Naive thymus-derived CD4-positive, alpha-beta T cell (primary cell): Measurements from ENCODE around the gene TTC6. TPM values are rescaled to one million over a fixed set of nuclear protein-coding genes. Genes with fewer than 3 reads are reported as not detected.
A peak's percentile ranks its signal among the peaks of the same experiment; 100 is the strongest.

Experiments used
- ATAC-seq: fragments of 150-1000 bp; cut with Tn5 transposase; 2 replicates; pipeline ENCODE4 v1.10.0; 2021; ENCODE audit warnings: mild to moderate bottlenecking, moderate library complexity
- CTCF ChIA-PET: fragments of 350-600 bp; sonication (Branson Sonifier 250); formaldehyde crosslinking; loops from one replicate; lab custom pipeline; 2021; ENCODE audit warnings: antibody characterized with exemption; lab: Charles Lee
- POLR2A ChIA-PET: fragments of 350-600 bp; sonication (Branson Sonifier 250); formaldehyde crosslinking; loops from one replicate; lab custom pipeline; 2021; ENCODE audit warnings: antibody characterized with exemption, inconsistent platforms; lab: Charles Lee
- DNase-seq, 9 donors: peaks; one replicate each; pipeline versions ENCODE4 v3.0.0 to v3.0.0-alpha.2; 2020 to 2022; ENCODE audit warnings: mixed read lengths in 1 of 9
- H3K27ac ChIP-seq: one replicate; pipeline ENCODE4 v1.7.0; 2013; ENCODE audit warnings: mild to moderate bottlenecking, low read depth, low read length, moderate library complexity
- H3K27me3 ChIP-seq, 2 donors: one replicate each; pipeline ENCODE4 v1.7.0; 2013; ENCODE audit warnings: low read length in 2 of 2, mild to moderate bottlenecking in 2 of 2, moderate library complexity in 2 of 2; ENCODE audit not compliant: control insufficient read depth in 2 of 2, insufficient read depth in 2 of 2
- H3K36me3 ChIP-seq, 3 experiments: 1 replicate in 2 of 3; 2 replicates in 1 of 3; pipeline ENCODE4 v1.7.0; 2013; ENCODE audit warnings: low read length in 3 of 3, mild to moderate bottlenecking in 3 of 3, moderate library complexity in 1 of 3; ENCODE audit not compliant: insufficient read depth in 3 of 3, control insufficient read depth in 2 of 3
- H3K4me1 ChIP-seq, 2 donors: one replicate each; pipeline ENCODE4 v1.7.0; 2013; ENCODE audit warnings: low read length in 2 of 2, mild to moderate bottlenecking in 2 of 2, moderate library complexity in 1 of 2; ENCODE audit not compliant: control insufficient read depth in 2 of 2, insufficient read depth in 2 of 2
- H3K4me3 ChIP-seq: 2 replicates; pipeline ENCODE4 v1.7.0; 2013; ENCODE audit warnings: mild to moderate bottlenecking, low read length
- H3K9me3 ChIP-seq, 3 experiments: 1 replicate in 2 of 3; 2 replicates in 1 of 3; pipeline ENCODE4 v1.7.0; 2013; ENCODE audit warnings: low read length in 3 of 3; ENCODE audit not compliant: control insufficient read depth in 2 of 3
- H3K27ac Mint-ChIP-seq, 9 donors: one replicate each; pipeline ENCODE4 v1.8.0; 2020 to 2022; ENCODE audit warnings: mixed read lengths in 9 of 9, mild to moderate bottlenecking in 8 of 9, moderate library complexity in 5 of 9, inconsistent platforms in 2 of 9
- H3K27me3 Mint-ChIP-seq, 5 donors: one replicate each; pipeline ENCODE4 v1.8.0; 2021 to 2022; ENCODE audit warnings: mixed read lengths in 5 of 5, mild to moderate bottlenecking in 1 of 5
- H3K36me3 Mint-ChIP-seq, 5 donors: one replicate each; pipeline ENCODE4 v1.8.0; 2020 to 2022; ENCODE audit warnings: mixed read lengths in 5 of 5, mild to moderate bottlenecking in 3 of 5, inconsistent platforms in 1 of 5
- H3K4me1 Mint-ChIP-seq, 7 donors: one replicate each; pipeline ENCODE4 v1.8.0; 2020 to 2022; ENCODE audit warnings: mixed read lengths in 7 of 7, mild to moderate bottlenecking in 3 of 7, inconsistent platforms in 1 of 7
- H3K4me3 Mint-ChIP-seq, 10 donors: one replicate each; pipeline ENCODE4 v1.8.0; 2020 to 2022; ENCODE audit warnings: mild to moderate bottlenecking in 10 of 10, mixed read lengths in 10 of 10, moderate library complexity in 6 of 10, inconsistent platforms in 2 of 10
- H3K9me3 Mint-ChIP-seq, 11 donors: one replicate each; pipeline ENCODE4 v1.8.0; 2020 to 2022; ENCODE audit warnings: mixed read lengths in 11 of 11, mild to moderate bottlenecking in 4 of 11, inconsistent platforms in 1 of 11, moderate library complexity in 1 of 11
- intact Hi-C, 2 donors: fragments of 100-400 bp; cut with micrococcal nuclease; formaldehyde crosslinking; loops; one replicate each; pipeline ENCODE4 v1.15.1; 2023
- polyA plus RNA-seq, 2 donors: library from polyadenylated mRNA; unstranded; fragments of 300-500 nt; fragmentation: Illumina TruSeq; gene quantifications; one replicate each; pipeline ENCODE4 v1.2.3, GENCODE V29; 2021
- total RNA-seq, 6 experiments: library from RNA in 5 of 6; stranded (reverse) in 5 of 6; gene quantifications; 1 replicate in 5 of 6; 2 replicates in 1 of 6; pipeline ENCODE4 v1.2.3 and lab custom pipeline; 2021 to 2026

The TTC6 gene, protein sequence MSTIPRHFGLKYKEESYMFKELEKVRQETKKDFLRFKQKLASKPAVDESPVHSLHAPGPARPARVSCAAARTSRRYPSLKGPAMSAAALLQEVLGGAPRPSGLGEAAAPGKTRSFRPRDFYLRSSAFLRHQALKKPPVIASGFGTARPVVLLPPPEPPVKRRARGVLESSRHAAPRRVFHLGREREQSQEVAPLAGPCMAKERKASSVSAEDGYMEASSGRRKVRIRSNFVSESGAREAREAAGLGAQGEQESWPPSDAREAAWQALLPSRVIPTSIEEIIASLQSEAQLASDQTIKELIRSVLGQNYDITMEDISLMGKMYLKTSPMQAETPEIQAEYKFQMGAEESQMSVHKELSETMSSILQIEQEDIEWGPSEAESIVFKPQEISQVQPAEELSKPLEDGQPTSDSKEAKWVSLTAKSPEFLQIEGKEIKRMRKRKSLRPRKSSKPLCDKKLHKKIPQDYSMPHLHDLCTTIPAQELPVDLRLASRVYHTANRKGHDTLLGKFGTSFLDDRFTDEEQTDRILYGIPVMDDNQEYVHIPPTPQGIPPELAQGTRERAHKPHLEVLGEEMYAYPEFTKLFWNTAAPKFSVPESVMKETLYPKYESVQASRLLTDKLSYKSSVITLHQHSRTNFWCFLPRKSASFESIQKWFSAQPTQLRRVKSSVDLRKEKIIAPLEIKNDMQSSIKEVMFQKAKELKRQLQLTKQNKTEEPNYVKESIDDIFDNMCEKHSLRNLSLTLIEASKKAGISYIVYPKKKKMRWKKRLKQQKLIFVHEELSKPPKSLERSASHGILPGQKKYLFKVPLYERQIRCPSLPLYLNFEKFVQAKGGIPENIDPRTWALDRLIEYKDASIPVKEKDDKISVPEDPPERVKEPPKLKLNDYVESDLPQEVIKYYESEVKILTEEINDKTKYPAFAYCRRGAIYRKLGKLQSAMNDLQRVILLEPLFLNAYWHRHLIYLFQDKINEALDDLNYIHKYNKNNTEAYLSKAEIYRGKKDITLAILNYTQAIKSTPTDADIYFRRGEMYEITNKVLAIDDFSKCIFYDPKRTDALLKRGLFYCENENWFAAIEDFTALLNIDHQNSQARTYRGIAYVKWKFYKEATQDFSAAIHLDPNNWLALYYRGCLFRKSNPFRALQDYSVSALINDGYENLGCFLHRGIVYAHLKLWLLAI (N-terminal part only)
- not detected for total RNA-seq
- polyA plus RNA-seq: not detected
- total RNA-seq (lab: John Stamatoyannopoulos, UW): not detected

DNA sequence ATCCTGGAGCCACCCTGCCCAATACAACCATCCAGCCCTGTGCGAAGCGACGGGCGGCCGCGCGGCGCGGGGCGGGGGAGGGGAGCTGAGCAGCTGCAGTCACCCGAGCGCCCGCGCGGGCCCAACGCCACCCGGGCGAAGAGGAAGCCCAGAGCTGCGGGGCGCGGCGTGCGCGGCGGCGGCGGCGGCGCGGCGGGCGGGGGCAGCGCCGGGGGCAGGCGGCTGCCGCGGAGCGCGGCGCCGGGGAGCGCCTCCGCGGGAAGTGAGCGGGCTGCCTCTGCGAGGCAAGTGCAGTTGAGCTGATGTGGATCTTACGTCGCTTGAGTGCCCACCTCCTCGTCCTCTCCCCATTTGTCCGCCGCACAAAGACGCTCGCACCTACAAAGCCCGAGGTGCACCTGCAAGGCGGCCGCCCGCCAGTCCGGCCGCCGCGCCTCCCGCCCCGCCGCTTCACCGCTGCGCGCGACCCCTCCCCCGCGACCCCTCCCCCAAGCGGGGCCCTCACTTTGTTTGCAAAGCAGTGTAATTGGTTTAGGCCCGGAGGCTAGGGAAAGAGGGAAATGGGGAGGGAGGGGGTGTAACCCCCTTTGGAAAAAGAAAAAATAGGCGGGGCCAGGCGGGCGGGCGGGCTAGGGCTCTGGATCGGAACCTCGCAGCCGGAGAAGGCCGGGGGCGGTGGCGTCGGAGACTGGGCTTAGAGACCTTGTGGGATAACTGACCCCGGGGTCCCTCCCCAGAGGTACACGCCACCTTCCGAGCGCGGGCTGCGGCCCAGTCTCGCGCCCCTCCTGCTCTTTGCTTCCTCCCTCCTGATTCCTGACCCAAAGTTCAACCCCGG, at the start of gene TTC6, which contains the start of gene FOXA1:
Gene TTC6, plus strand, starts transcription at position 659 of the 838 bp plus-strand sequence. CDS start 26,436 bp downstream, outside the sequence.
Gene FOXA1, minus strand, starts transcription at position 279 of the 838 bp plus-strand sequence. Its CDS starts 277 bp downstream, at position 2.
- CTCF ChIA-PET: no interaction called here
- Histone ChIP-seq H3K4me3 (no peak within 1 kb of the TSS), H3K27ac (no peak within 1 kb of the TSS), H3K27me3 (peaks cover 4 to 23% of the 10 kb centered on the region in 2 donors), H3K9me3 (no peaks in the 10 kb centered on the region), H3K4me1 (no peaks in the 10 kb centered on the region), H3K36me3 (no peaks in the 10 kb centered on the region)
- Mint-ChIP-seq H3K4me3 (peak within 1 kb of the TSS; percentile 59 to 82 (median 75)), H3K9me3 (peaks cover 0 to 65% (median 16%) of the 10 kb centered on the region in 11 donors), H3K27me3 (peaks cover 72 to 82% (median 80%) of the 10 kb centered on the region in 5 donors), H3K27ac (peak within 1 kb of the TSS in 2 of 9 donors; percentile 52 to 72), H3K36me3 (peaks cover 0 to 19% (median 3%) of the 10 kb centered on the region in 5 donors), H3K4me1 (peaks cover 7 to 49% (median 27%) of the 10 kb centered on the region in 7 donors)
- DNase-seq (no peak), ATAC-seq (peak; percentile 12)
- POLR2A ChIA-PET: no interaction called here
- intact Hi-C loops: loop anchor here in 1 of 2 donors (5.0 to 10.0 kb wide), 4 partner anchors 280 to 1073 kb away; partner anchors contain the start of genes NKX2-1, PAX9 and SSTR1

DNA sequence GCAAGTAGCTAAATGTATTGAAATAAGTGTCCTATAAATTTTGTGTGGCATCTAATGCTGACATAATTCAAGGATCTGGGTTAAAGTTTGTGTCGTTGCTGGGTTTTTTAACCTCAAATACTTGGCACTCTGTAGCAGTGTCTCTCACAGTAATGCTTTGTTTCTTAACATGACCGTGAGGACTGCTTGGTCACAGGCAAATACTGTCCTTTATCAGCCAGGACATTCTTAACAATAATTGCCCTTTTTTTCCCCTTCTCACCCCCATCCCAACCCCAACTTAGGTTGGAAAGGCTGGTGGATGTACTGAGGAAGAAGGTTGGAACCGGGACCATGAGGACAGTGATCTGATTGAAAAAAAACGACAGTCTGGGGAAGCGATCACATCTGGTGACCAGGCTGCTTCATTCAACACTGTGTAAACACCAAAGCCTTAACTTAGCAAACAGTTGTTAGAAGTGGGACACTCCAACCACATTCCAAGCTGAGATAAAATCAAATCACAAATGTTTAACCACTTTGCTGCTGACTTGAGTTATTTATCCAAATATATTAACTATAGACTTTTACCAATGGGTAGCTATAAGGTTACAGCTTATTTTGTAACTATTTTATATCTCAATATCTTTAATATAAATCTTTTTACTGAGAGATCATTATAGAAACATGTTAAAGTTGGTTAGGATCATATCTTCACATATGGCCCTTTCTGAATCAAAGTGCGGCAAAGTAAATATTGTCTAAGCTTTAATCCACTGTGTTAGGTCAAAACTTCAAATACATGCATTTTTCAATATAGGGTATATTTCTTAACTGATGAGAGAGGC, 48.6 kb upstream of the TTC6 start:
- Histone ChIP-seq H3K27ac (no peak overlapping the region), H3K9me3 (no peaks in the 10 kb centered on the region), H3K4me1 (no peaks in the 10 kb centered on the region), H3K36me3 (no peaks in the 10 kb centered on the region), H3K4me3 (no peak overlapping the region), H3K27me3 (no peaks in the 10 kb centered on the region)
- H3K27ac Mint-ChIP-seq: no peak overlapping the region
- no peaks in the 10 kb centered on the region for H3K4me1 Mint-ChIP-seq
- intact Hi-C loops: no loop called here
- H3K36me3 Mint-ChIP-seq: no peaks in the 10 kb centered on the region
- POLR2A ChIA-PET: no interaction called here
- DNase-seq (no peak), ATAC-seq (no peak)
- H3K27me3 Mint-ChIP-seq: no peaks in the 10 kb centered on the region
- H3K4me3 Mint-ChIP-seq: no peak overlapping the region
- CTCF ChIA-PET: no interaction called here
- H3K9me3 Mint-ChIP-seq: no peaks in the 10 kb centered on the region

DNA sequence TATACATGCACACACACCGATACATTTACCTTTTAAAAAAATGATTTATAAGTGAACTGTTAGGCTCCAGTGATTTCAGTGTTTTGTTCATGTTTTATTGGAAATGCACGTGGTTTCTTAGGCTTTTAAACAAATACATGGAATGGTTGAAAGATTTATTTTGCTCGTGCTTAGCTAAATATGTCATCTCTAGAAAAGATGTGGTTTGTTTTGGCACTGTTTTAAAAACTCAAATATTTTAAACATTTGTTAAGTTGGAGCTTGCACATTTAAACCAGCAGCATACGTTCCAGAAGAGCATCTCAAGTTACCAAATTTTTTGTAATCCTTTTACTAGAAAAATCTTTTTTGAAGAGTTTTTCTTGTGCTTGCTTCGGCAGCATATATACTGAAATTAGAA, 44.9 kb upstream of the TTC6 start:
- Mint-ChIP-seq H3K36me3 (peaks cover 0 to 3% (median 0%) of the 10 kb centered on the region in 5 donors), H3K27me3 (no peaks in the 10 kb centered on the region), H3K4me3 (no peak overlapping the region), H3K27ac (no peak overlapping the region), H3K9me3 (peaks cover 2 to 21% (median 7%) of the 10 kb centered on the region in 11 donors), H3K4me1 (no peaks in the 10 kb centered on the region)
- no peaks in the 10 kb centered on the region for H3K4me1 ChIP-seq
- no peak overlapping the region for H3K27ac ChIP-seq
- intact Hi-C loops: no loop called here
- no peak overlapping the region for H3K4me3 ChIP-seq
- DNase-seq (no peak), ATAC-seq (no peak)
- POLR2A ChIA-PET: no interaction called here
- CTCF ChIA-PET: no interaction called here
- H3K27me3 ChIP-seq: no peaks in the 10 kb centered on the region
- H3K36me3 ChIP-seq: no peaks in the 10 kb centered on the region
- no peaks in the 10 kb centered on the region for H3K9me3 ChIP-seq

DNA sequence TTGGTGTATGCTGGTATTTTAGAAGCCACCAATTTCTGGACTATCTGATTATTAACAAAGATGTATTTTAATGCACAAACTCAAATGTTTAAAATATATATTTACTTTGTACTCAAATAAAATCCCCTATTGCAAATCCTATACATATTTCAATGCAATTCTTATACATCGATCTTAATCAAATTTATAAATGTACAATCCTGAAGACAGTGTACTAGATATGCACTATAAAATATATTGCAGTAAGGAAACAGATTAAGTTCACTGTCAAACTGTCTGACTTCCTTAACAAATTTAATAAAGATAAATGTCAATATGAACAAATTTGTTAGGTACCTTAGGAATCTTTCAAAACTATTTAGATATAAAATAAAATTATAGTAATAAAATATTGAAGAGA, 44.3 kb upstream of the TTC6 start:
- ChIA-PET POLR2A (no interaction called here), CTCF (no interaction called here)
- Mint-ChIP-seq H3K9me3 (peaks cover 2 to 21% (median 7%) of the 10 kb centered on the region in 11 donors), H3K36me3 (peaks cover 0 to 3% (median 0%) of the 10 kb centered on the region in 5 donors), H3K27ac (no peak overlapping the region), H3K4me1 (no peaks in the 10 kb centered on the region), H3K27me3 (no peaks in the 10 kb centered on the region), H3K4me3 (no peak overlapping the region)
- H3K4me3 ChIP-seq: no peak overlapping the region
- no peaks in the 10 kb centered on the region for H3K36me3 ChIP-seq
- intact Hi-C loops: no loop called here
- H3K27me3 ChIP-seq: no peaks in the 10 kb centered on the region
- no peak overlapping the region for H3K27ac ChIP-seq
- H3K9me3 ChIP-seq: no peaks in the 10 kb centered on the region
- ATAC-seq (no peak), DNase-seq (no peak)
- H3K4me1 ChIP-seq: no peaks in the 10 kb centered on the region

DNA sequence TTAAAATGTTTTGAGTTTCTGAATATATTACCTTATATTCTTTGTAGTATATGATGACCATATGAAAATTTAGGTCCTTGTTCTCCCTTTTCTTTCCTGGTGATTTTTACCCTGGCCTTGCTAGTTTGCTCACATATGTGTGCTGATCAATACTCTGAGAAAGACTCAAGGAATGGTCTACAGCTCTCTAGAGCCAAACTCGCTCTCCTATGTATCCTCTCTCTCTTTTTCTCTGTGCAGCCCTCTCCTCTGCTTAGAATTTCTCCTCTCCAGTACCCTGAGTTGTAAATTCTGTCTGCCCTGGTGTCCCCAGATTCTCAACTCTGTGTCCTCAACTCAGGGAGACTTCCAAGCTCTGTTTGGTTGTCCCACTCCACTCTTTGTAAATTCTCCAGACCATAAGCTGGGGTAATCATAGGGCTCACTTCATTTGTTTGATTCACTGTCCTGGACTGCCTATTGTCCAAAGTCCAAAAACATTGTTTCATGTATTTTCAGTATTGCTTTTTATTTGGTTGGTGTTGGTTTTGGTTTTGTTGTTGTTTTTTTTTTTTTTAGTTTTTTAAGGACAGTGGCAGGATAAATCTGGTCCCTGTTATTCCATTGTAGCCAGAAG, 41.4 kb upstream of the TTC6 start:
- Histone ChIP-seq H3K36me3 (no peaks in the 10 kb centered on the region), H3K27ac (no peak overlapping the region), H3K4me3 (no peak overlapping the region), H3K27me3 (no peaks in the 10 kb centered on the region), H3K9me3 (no peaks in the 10 kb centered on the region), H3K4me1 (no peaks in the 10 kb centered on the region)
- Mint-ChIP-seq H3K27ac (no peak overlapping the region), H3K27me3 (no peaks in the 10 kb centered on the region), H3K4me1 (no peaks in the 10 kb centered on the region), H3K36me3 (peaks cover 0 to 9% (median 4%) of the 10 kb centered on the region in 5 donors), H3K9me3 (peaks cover 3 to 37% (median 18%) of the 10 kb centered on the region in 11 donors), H3K4me3 (no peak overlapping the region)
- intact Hi-C loops: no loop called here
- ATAC-seq (no peak), DNase-seq (no peak)
- POLR2A ChIA-PET: no interaction called here
- CTCF ChIA-PET: no interaction called here
